Esophagus (tissue), 2 donors: ENCODE measurements around the gene DDX53. TPM values are rescaled to one million over a fixed set of nuclear protein-coding genes. Genes with fewer than 3 reads are reported as not detected.

Source experiments
- H3K27ac ChIP-seq, 2 donors: one replicate each; pipeline ENCODE4 v1.5.1; 2013; ENCODE audit warnings: low read depth in 2 of 2, mild to moderate bottlenecking in 2 of 2, inconsistent platforms in 1 of 2, low read length in 1 of 2, moderate library complexity in 1 of 2
- H3K27me3 ChIP-seq, 2 donors: one replicate each; pipeline ENCODE4 v1.6.1; 2013; ENCODE audit warnings: low read length in 2 of 2, control low read depth in 1 of 2, mild to moderate bottlenecking in 1 of 2; ENCODE audit not compliant: insufficient read depth in 2 of 2, control insufficient read depth in 1 of 2
- H3K36me3 ChIP-seq, 2 donors: one replicate each; pipeline ENCODE4 v1.6.1; 2013; ENCODE audit warnings: low read length in 1 of 2; ENCODE audit not compliant: control insufficient read depth in 2 of 2, insufficient read depth in 2 of 2
- H3K4me1 ChIP-seq, 2 donors: one replicate each; pipeline ENCODE4 v1.6.1; 2013; ENCODE audit warnings: low read length in 1 of 2; ENCODE audit not compliant: control insufficient read depth in 2 of 2, insufficient read depth in 2 of 2
- H3K4me3 ChIP-seq, 2 donors: one replicate each; pipeline ENCODE4 v1.5.1; 2013; ENCODE audit warnings: low read length in 2 of 2, mild to moderate bottlenecking in 2 of 2, low read depth in 1 of 2, moderate library complexity in 1 of 2
- H3K9me3 ChIP-seq, 2 donors: one replicate each; pipeline ENCODE4 v1.6.1; 2013; ENCODE audit warnings: mild to moderate bottlenecking in 2 of 2, low read depth in 1 of 2, low read length in 1 of 2, moderate library complexity in 1 of 2; ENCODE audit not compliant: control insufficient read depth in 2 of 2, insufficient read depth in 1 of 2
- WGBS, 2 donors: extraction: QIAGEN DNeasy Blood & Tissue Kit; methylation state at CpG; one replicate each; pipeline ENCODE4 v1.1.7; 2013; 5-methylcytosine and 5-hydroxymethylcytosine counted together
- polyA plus RNA-seq, 2 donors: library from polyadenylated mRNA; stranded (reverse); fragments of 200-250 nt; gene quantifications; one replicate each; pipeline ENCODE4 v1.2.3, GENCODE V29; 2013
- donor health status: healthy with polysubstance abuse.
- donor health status: Bipolar disorder and iron deficiency.

The DDX53 gene
- polyA plus RNA-seq: not detected

DNA sequence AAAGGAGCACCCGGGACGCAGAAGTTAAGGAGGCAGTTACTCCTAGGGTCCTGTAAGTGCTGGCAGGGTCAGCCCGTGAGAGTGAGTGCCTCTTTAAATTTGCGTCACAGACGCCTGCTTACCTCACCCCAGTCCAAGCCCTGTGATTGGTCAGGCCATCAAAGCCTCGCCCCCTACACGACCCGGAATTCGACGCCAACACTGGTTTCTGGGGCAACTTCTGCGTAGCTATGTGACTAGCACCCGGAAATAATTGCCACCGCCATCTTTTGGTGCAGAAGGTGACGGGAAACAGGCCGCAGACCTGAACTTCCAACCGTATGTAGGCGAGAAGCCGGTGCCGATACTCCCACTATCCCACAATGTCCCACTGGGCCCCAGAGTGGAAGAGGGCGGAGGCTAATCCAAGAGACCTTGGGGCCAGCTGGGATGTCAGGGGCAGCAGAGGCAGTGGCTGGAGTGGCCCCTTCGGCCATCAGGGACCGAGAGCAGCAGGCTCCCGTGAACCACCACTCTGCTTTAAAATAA lies at the start of gene DDX53:
Gene DDX53, plus strand, starts transcription at position 265 of the 528 bp plus-strand sequence. Its CDS starts 98 bp downstream, at position 363.
- Histone ChIP-seq H3K36me3 (no peaks in the 10 kb centered on the region), H3K27ac (no peak within 1 kb of the TSS), H3K27me3 (no peaks in the 10 kb centered on the region), H3K4me3 (no peak within 1 kb of the TSS), H3K9me3 (no peaks in the 10 kb centered on the region), H3K4me1 (no peaks in the 10 kb centered on the region)
- 89 to 95% methylated on average over 23 of the region's 23 CpGs for WGBS, 2 donors

DNA sequence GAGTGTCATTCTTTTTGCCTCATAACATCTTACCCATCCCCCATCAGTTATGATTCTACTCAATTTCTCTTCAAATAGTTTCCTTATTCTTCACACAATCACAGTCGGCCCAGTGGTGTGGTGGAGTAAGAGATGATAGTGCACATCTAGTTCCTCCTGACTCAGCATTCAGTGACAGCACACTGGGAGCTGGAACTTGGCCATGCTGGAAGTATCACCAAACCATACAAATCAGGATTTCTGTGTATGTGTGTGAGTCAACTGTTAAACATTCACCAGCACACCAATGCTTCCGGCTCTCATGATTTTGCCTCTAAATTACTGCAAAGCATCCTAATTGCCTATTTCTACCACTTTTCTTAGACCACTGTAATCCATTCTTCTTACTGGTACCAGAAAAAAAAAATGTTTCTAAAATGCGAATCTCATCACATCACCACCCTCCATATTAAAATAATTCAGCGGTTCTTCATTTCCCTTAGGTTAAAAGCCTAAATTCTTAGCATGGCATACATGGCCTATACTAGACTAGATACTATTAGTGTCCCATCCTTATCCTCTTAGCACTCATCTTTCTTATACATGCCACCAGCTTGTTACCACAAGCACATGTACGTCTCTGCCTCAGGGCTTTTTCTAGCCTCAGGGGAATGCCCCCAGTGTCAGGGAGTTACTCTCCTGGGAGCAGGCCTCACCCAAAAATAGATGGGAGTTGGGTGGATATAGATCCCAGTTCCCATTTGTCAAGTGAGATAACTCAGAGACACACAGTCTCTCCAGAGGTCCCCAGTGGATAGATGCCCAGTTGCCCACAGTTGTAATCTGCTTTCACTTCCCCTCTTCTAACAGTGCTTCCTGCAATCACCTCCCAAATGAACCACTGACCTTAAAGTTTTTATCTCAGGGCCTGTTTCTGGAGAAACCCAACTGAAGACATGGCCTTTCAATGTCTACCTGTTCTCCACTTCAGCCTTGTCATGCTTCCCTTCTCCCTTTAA lies 49.2 kb upstream of the DDX53 start:
- WGBS, 2 donors: 65 to 73% methylated on average over 5 of the region's 5 CpGs
- H3K9me3 ChIP-seq: no peaks in the 10 kb centered on the region
- H3K4me1 ChIP-seq: no peaks in the 10 kb centered on the region

DNA sequence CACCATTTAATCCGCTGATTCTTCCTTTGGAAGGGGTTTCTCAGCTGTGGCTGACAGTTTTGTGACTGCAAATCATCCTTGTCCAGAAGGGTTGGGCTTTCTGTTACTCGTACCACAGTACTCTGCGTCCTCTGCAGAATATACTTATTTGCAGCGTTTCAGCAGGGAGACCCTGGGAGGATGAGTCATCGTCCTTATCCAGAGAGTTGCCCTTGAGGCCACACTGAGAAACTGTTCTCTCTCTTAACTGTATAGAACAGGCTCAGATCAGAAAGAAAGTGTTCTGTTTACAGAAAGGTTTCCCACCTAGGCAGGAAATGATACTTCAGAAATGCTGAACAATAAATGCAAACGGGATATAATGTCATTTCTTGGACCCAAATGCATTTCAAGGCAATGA lies 47.8 kb upstream of the DDX53 start:
- no peak overlapping the region for H3K27ac ChIP-seq
- H3K9me3 ChIP-seq: no peaks in the 10 kb centered on the region
- no peak overlapping the region for H3K4me3 ChIP-seq
- H3K36me3 ChIP-seq: no peaks in the 10 kb centered on the region
- H3K27me3 ChIP-seq: no peaks in the 10 kb centered on the region
- H3K4me1 ChIP-seq: no peaks in the 10 kb centered on the region
- 42% methylated on average over 6 of the region's 6 CpGs for WGBS, 2 donors

More for the DNA sequence above, 49.2 kb upstream of the DDX53 start:
- Histone ChIP-seq H3K27me3 (no peaks in the 10 kb centered on the region), H3K4me3 (no peak overlapping the region), H3K36me3 (no peaks in the 10 kb centered on the region), H3K27ac (no peak overlapping the region)

DNA sequence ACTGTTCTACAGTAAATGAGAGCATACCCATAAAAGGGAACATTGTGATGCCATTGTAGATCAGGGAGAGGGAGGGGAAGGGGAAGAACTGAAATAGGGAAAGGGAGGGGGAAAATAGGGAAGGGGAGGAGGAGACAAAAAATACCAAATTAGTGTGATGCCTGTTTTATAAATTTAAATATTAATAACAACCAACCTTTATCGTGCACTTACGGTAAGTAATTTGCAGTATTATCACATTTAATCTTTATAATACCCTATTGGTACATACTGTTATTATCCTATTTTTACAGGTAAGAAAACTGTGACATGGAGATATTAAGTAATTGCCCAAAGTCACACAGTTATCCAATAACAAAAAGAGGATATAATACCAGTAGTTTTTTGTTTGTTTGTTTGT lies 41.5 kb upstream of the DDX53 start:
- no peaks in the 10 kb centered on the region for H3K36me3 ChIP-seq
- no peak overlapping the region for H3K4me3 ChIP-seq
- no peaks in the 10 kb centered on the region for H3K4me1 ChIP-seq
- no peak overlapping the region for H3K27ac ChIP-seq
- H3K27me3 ChIP-seq: no peaks in the 10 kb centered on the region
- H3K9me3 ChIP-seq: no peaks in the 10 kb centered on the region
- WGBS, 2 donors: 91 to 100% methylated on average over 2 of the region's 2 CpGs

DNA sequence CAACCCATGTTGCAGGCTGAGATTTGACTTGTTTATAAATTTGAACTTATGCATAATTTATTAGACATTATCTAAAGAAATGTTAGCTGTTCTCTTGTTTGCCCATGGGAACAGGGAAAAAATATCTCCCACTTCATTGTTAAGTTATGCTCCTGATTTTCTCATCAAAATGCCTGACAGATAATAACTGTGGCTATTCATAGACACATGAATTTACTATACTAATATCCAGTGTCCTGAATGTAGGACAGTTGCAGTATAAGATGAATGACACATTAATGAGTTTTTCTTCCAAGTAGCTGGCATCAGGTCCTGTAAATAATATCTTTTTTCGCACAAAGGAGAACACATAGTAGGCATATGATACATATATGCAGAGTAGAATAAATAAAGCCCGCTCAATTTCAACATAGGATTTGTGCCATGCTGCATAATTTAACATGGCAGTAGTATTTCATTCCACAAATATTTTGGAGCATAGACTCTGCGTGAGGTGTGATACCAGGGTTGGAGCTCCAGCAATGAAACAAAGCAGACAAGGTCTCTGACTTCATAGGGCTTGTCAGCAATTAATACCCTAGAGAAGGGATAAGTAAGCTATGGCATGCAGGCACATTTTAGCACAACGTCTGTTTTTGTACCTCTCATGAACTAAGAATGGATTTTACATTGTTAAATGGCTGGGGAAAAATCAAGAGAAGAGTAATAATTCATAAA lies 40.4 kb upstream of the DDX53 start:
- Histone ChIP-seq H3K9me3 (no peaks in the 10 kb centered on the region), H3K27me3 (no peaks in the 10 kb centered on the region), H3K4me1 (no peaks in the 10 kb centered on the region), H3K4me3 (no peak overlapping the region), H3K27ac (no peak overlapping the region), H3K36me3 (no peaks in the 10 kb centered on the region)
- WGBS, 2 donors: 69 to 78% methylated on average over 4 of the region's 4 CpGs

DNA sequence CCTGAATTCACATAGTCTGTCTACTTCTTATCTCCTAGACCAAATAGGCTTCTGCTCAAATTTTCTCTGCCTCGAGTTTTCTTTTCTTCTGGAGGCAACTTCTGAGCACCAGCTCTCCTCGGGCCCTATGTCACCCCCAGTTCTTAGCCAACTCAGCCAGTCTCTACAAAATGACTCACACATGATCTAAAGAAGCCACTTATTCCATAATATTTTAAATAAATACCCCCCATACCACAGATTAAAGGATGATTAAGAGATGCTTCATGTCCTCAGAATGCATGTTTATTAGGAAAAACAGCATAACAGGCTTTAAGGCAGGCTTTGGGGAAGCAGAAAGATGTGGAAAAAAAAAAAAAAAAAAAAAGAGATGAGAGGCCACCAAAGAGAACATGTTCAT lies 36.6 kb upstream of the DDX53 start:
- no peaks in the 10 kb centered on the region for H3K4me1 ChIP-seq
- H3K27ac ChIP-seq: no peak overlapping the region
- H3K27me3 ChIP-seq: no peaks in the 10 kb centered on the region
- WGBS, 2 donors: 75 to 83% methylated on average over 2 of the region's 2 CpGs
- H3K36me3 ChIP-seq: no peaks in the 10 kb centered on the region
- no peaks in the 10 kb centered on the region for H3K9me3 ChIP-seq
- H3K4me3 ChIP-seq: no peak overlapping the region

DNA sequence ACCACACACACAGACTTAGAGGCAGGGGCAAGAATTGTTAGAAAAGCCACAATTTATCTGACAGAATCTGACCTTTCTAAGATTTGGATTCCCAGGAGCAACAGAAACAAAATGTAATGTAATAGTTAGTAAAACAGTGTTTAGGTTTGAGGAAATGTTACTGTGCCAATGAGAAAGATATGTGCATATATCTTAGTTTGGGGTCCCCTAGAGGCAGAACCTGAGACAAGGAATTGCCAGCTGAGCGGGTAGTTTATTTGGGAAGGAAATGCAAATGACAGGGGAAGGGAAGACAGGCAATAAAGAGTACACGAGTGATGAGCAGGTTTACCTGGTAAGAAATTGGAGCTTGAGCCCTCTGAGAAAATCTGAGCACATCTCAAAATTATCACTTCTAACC lies 31.3 kb upstream of the DDX53 start:
- no peaks in the 10 kb centered on the region for H3K36me3 ChIP-seq
- no peaks in the 10 kb centered on the region for H3K9me3 ChIP-seq
- H3K27ac ChIP-seq: no peak overlapping the region
- WGBS, 2 donors: 72 to 90% methylated on average over 2 of the region's 2 CpGs
- no peaks in the 10 kb centered on the region for H3K27me3 ChIP-seq
- no peaks in the 10 kb centered on the region for H3K4me1 ChIP-seq
- H3K4me3 ChIP-seq: no peak overlapping the region

DNA sequence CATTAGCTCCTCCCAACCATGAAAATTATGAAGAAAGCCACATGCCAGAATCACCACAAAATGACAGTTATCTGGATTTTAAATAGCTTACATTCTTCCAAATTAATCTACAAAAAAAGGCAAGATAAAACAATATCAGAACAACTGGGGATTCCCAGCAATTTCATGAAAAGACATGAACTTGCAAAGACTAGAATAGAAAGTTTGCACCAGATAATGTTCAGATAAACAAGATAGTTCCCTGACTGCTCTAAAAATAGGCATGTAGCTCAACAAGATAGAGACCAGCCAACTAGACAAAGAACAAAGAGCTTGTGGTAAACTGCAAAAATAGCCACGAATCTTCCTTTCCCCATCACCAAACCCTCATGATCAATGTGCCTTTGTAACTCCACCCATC lies 30.3 kb upstream of the DDX53 start:
- Histone ChIP-seq H3K4me1 (no peaks in the 10 kb centered on the region), H3K9me3 (no peaks in the 10 kb centered on the region), H3K27ac (no peak overlapping the region), H3K36me3 (no peaks in the 10 kb centered on the region), H3K4me3 (no peak overlapping the region), H3K27me3 (no peaks in the 10 kb centered on the region)
- 10 to 15% methylated on average over 1 of the region's 1 CpG for WGBS, 2 donors

DNA sequence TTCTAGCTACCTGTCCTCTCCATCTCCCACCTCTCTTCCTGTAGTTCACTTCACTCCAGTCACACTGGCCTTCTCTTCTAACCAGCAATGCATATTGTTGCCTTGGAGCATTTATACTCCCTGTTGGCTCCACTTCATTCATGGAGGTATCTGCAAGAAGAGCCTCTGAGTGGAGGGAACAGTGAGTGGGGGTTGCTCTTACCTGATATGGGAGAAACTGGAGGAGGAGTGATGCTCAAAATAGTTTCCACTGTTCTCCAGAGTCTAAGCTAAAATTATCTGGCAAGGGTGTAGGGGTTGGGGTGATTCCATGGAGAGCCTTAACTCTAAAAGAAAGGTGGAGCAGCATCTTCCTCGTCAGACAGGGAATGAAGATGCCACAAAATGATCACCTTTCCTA lies 28.9 kb upstream of the DDX53 start:
- H3K27ac ChIP-seq: no peak overlapping the region

More for the DNA sequence above, 28.9 kb upstream of the DDX53 start:
- Histone ChIP-seq H3K4me3 (no peak overlapping the region), H3K9me3 (no peaks in the 10 kb centered on the region), H3K36me3 (no peaks in the 10 kb centered on the region), H3K4me1 (no peaks in the 10 kb centered on the region), H3K27me3 (no peaks in the 10 kb centered on the region)
- 78 to 96% methylated on average over 1 of the region's 1 CpG for WGBS, 2 donors
